Measurements from ENCODE around the gene DRC3. TPM values are rescaled to one million over a fixed set of nuclear protein-coding genes. Genes with fewer than 3 reads are reported as not detected.

DRC3 gene
- total and polyA plus RNA-seq, 12 donors = 0.55 to 3.0 (median 2.0) TPM

DNA sequence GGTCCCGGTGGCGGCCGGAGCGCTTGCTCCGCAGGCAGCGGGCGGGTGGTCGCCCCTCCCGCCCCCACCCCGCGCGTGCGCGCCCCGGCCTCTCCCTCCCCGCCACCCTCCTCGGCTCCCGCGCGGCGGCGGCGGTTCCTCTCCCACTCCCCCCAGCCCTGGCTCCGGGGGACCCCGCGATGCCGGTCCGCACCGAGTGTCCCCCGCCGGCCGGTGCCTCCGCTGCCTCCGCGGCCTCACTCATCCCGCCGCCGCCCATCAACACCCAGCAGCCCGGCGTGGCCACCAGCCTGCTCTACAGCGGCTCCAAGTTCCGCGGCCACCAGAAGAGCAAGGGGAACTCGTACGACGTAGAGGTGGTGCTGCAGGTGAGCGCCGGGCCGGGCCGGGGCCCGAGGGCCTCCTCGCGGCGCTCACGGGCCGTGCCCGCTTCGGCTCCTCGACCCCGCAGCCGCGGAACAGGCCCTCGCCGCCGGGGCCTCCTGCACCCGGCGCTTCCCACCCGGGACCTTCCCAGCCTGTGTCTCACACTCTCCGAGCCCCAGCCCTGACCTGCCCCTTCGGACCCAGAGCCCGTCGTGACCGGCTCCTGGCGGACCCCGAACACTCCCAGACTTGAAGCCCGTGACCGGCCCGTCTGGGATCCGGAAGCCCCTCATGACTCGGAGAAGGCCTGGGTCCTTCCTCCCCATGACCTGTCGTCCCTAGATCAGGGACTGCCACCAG is 67.0 kb downstream of the DRC3 start:
- Histone ChIP-seq H3K27ac (peak overlapping the region; percentile 12 to 89 (median 84)), H3K27me3 (no peaks in the 10 kb centered on the region), H3K9me3 (no peaks in the 10 kb centered on the region), H3K4me1 (peaks cover 9 to 60% (median 50%) of the 10 kb centered on the region in 9 donors), H3K36me3 (peaks cover 0 to 2% (median 0%) of the 10 kb centered on the region in 9 donors), H3K4me3 (peak overlapping the region; percentile 65 to 98 (median 86))
- 0 to 1% methylated on average over 75 to 81 of the region's 81 CpGs for WGBS, 2 donors
- peak in 2 of 9 donors; percentile 5 to 10 for TF ChIP-seq CTCF (IDR thresholded peaks at IDR 0.05)
- peak in 7 of 8 donors; percentile 44 to 72 (median 58) for ATAC-seq
- DNase-seq = peak in 1 of 2 donors; percentile 30
- intact Hi-C loops (cut with DNase I) = loop anchor here in 9 of 10 donors (5.0 to 10.0 kb wide), 11 partner anchors 47 to 357 kb away; partner anchors contain the start of genes RAI1 (in 4 of the 9), DRC3 (in 3 of the 9) and TOM1L2 (in 3 of the 9)

DNA sequence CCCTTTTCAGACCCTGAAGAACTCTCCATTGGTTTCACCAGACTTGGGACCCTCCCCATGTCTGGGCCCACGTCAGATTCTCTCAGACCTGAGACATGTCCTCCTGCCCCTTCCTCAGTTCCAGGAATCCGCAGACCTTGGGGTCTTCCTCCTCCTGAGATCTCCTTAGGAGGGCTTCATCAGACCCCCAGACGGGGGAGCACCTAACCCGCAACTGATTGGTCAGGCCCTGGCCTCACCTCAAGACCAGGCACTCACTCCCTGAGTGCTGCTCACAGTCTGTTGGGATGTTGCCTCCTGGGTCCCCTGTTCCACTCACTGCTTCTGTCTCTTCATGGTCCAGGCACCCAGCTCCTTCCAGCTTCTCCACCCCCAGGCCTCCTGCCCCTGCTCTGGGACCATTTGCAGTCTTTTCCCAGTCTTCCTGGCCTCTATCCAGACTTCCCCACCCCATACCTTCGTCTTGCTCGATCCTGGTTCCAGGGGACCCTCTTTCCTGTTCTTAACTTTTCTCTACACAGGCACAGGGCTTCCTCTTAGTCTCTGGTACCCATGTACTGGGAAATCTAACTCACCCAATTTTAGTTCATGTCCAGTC is 67.7 kb downstream of the DRC3 start:
- H3K27ac ChIP-seq = peak overlapping the region in 9 of 10 donors; percentile 61 to 89 (median 85)
- DNase-seq (no peak), ATAC-seq (no peak)
- H3K4me1 ChIP-seq = peaks cover 9 to 60% (median 50%) of the 10 kb centered on the region in 9 donors
- intact Hi-C loops (cut with DNase I) = no loop called here
- H3K36me3 ChIP-seq = peaks cover 0 to 8% (median 0%) of the 10 kb centered on the region in 9 donors
- no peak for TF ChIP-seq CTCF (IDR thresholded peaks at IDR 0.05)
- no peaks in the 10 kb centered on the region for H3K27me3 ChIP-seq
- 30% methylated on average over 6 of the region's 6 CpGs for WGBS, 2 donors
- H3K9me3 ChIP-seq = no peaks in the 10 kb centered on the region
- H3K4me3 ChIP-seq = peak overlapping the region; percentile 65 to 98 (median 86)

- 47 to 63% methylated on average over 1 of the region's 1 CpG for WGBS, 2 donors
- intact Hi-C loops (cut with DNase I) = no loop called here
- Histone ChIP-seq H3K4me3 (no peak overlapping the region), H3K27ac (no peak overlapping the region), H3K9me3 (no peaks in the 10 kb centered on the region), H3K27me3 (no peaks in the 10 kb centered on the region), H3K36me3 (peaks cover 0 to 22% (median 6%) of the 10 kb centered on the region in 9 donors), H3K4me1 (peaks cover 9 to 58% (median 47%) of the 10 kb centered on the region in 9 donors)
- no peak for TF ChIP-seq CTCF (IDR thresholded peaks at IDR 0.05)
- ATAC-seq = no peak
- DNase-seq = no peak
Observed at GRCh38 chr17:18041776-18042175, 69.1 kb downstream of the DRC3 start.

GRCh38 chr17:18042983-18043382 is 70.3 kb downstream of the DRC3 start:
- no peak for TF ChIP-seq CTCF (IDR thresholded peaks at IDR 0.05)
- Histone ChIP-seq H3K27ac (no peak overlapping the region), H3K27me3 (no peaks in the 10 kb centered on the region), H3K4me1 (peaks cover 9 to 47% (median 35%) of the 10 kb centered on the region in 9 donors), H3K9me3 (no peaks in the 10 kb centered on the region), H3K4me3 (no peak overlapping the region), H3K36me3 (peaks cover 0 to 32% (median 12%) of the 10 kb centered on the region in 9 donors)
- DNase-seq = no peak
- WGBS, 2 donors = 65 to 68% methylated on average over 8 of the region's 8 CpGs
- intact Hi-C loops (cut with DNase I) = no loop called here
- no peak for ATAC-seq

Data from heart right ventricle (tissue), 16 donors.